Calu3 (cell line): ENCODE data around the gene CD46. TPM values are rescaled to one million over a fixed set of nuclear protein-coding genes. Genes with fewer than 3 reads are reported as not detected.

ENCODE experiments used
- BruUV-seq: library from RNA; stranded (reverse); fragments of 400-500 nt; replicated peaks from 2 replicates; lab custom pipeline; 2021; lab: Mats Ljungman, UMichigan
- CTCF ChIA-PET: fragments of 300-600 bp; sonication (Branson Sonifier 250); formaldehyde crosslinking; loops from one replicate; lab custom pipeline; 2022; ENCODE audit warnings: antibody characterized with exemption; lab: Charles Lee
- DNase-seq: peaks from one replicate; pipeline ENCODE4 v3.0.0; 2022
- H3K27ac Mint-ChIP-seq: one replicate; pipeline ENCODE4 v1.8.0; 2022; ENCODE audit warnings: mixed read lengths; ENCODE audit not compliant: unreplicated experiment
- H3K27me3 Mint-ChIP-seq: one replicate; pipeline ENCODE4 v1.8.0; 2022; ENCODE audit warnings: mixed read lengths; ENCODE audit not compliant: unreplicated experiment
- H3K36me3 Mint-ChIP-seq: one replicate; pipeline ENCODE4 v1.8.0; 2022; ENCODE audit warnings: mild to moderate bottlenecking, moderate library complexity, mixed read lengths; ENCODE audit not compliant: insufficient read depth, unreplicated experiment
- H3K4me1 Mint-ChIP-seq: one replicate; pipeline ENCODE4 v1.8.0; 2022; ENCODE audit warnings: mild to moderate bottlenecking, low read depth, mixed read lengths; ENCODE audit not compliant: unreplicated experiment
- H3K4me3 Mint-ChIP-seq: one replicate; pipeline ENCODE4 v1.8.0; 2022; ENCODE audit warnings: mild to moderate bottlenecking, low read depth, moderate library complexity, mixed read lengths; ENCODE audit not compliant: unreplicated experiment
- H3K9me3 Mint-ChIP-seq: one replicate; pipeline ENCODE4 v1.8.0; 2022; ENCODE audit warnings: low read depth, mixed read lengths; ENCODE audit not compliant: unreplicated experiment
- CTCF ChIP-seq: fragments of 200-600 bp; IDR thresholded peaks from one replicate; pipeline ENCODE4 v1.8.0; 2022; ENCODE audit warnings: antibody characterized with exemption; ENCODE audit not compliant: unreplicated experiment
- intact Hi-C: fragments of 100-400 bp; cut with micrococcal nuclease; formaldehyde crosslinking; loops from one replicate; pipeline ENCODE4 v1.10.0; 2022; ENCODE audit not compliant: unreplicated experiment
- total RNA-seq: library from RNA; stranded (reverse); gene quantifications from 2 replicates; pipeline ENCODE4 v1.2.3, GENCODE V29; 2022

The CD46 gene
- total RNA-seq, 1 experiment from 2014 or later, result 635 TPM

GRCh38 chr1:207789792-207790787, 38.2 kb downstream of the CD46 start:
- intact Hi-C loops, result no loop called here
- Mint-ChIP-seq H3K4me3 (no peak overlapping the region), H3K9me3 (no peaks in the 10 kb centered on the region), H3K27ac (no peak overlapping the region), H3K4me1 (peaks cover 9% of the 10 kb centered on the region), H3K27me3 (no peaks in the 10 kb centered on the region), H3K36me3 (peaks cover 62% of the 10 kb centered on the region)
- no peak for TF ChIP-seq CTCF
- no TSS peak for BruUV-seq
- CTCF ChIA-PET, result interaction anchor here (0.7 to 0.9 kb wide), 2 partner anchors 15 to 94 kb away, joined by 3 to 8 read pairs; no protein-coding TSS in a partner anchor
- DNase-seq, result no peak

GRCh38 chr1:207791290-207791689, 39.4 kb downstream of the CD46 start:
- no peaks in the 10 kb centered on the region for H3K27me3 Mint-ChIP-seq
- no peak for DNase-seq
- TF ChIP-seq CTCF, result no peak
- no peak overlapping the region for H3K27ac Mint-ChIP-seq
- no TSS peak for BruUV-seq
- peaks cover 9% of the 10 kb centered on the region for H3K4me1 Mint-ChIP-seq
- H3K4me3 Mint-ChIP-seq, result no peak overlapping the region
- CTCF ChIA-PET, result no interaction called here
- H3K9me3 Mint-ChIP-seq, result no peaks in the 10 kb centered on the region
- H3K36me3 Mint-ChIP-seq, result peaks cover 64% of the 10 kb centered on the region
- intact Hi-C loops, result no loop called here

- BruUV-seq, result no TSS peak
- Mint-ChIP-seq H3K27ac (no peak overlapping the region), H3K4me1 (peaks cover 9% of the 10 kb centered on the region), H3K4me3 (no peak overlapping the region), H3K27me3 (no peaks in the 10 kb centered on the region), H3K9me3 (no peaks in the 10 kb centered on the region), H3K36me3 (peaks cover 67% of the 10 kb centered on the region)
- intact Hi-C loops, result no loop called here
- no peak for DNase-seq
- TF ChIP-seq CTCF, result no peak
- CTCF ChIA-PET, result no interaction called here
These were observed 41.5 kb downstream of the CD46 start for GRCh38 chr1:207793327-207793726.

DNA sequence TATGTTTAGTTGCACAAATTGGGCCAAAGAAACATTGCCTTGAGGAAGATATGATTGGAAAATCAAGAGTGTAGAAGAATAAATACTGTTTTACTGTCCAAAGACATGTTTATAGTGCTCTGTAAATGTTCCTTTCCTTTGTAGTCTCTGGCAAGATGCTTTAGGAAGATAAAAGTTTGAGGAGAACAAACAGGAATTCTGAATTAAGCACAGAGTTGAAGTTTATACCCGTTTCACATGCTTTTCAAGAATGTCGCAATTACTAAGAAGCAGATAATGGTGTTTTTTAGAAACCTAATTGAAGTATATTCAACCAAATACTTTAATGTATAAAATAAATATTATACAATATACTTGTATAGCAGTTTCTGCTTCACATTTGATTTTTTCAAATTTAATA, 43.0 kb downstream of the CD46 start:
- Mint-ChIP-seq H3K4me1 (peaks cover 6% of the 10 kb centered on the region), H3K27me3 (no peaks in the 10 kb centered on the region), H3K4me3 (no peak overlapping the region), H3K27ac (no peak overlapping the region), H3K36me3 (peaks cover 74% of the 10 kb centered on the region), H3K9me3 (no peaks in the 10 kb centered on the region)
- no peak for DNase-seq
- intact Hi-C loops, result loop anchor here (5.0 kb wide), 1 partner anchor 48 kb away; no protein-coding TSS in a partner anchor
- no peak for TF ChIP-seq CTCF
- CTCF ChIA-PET, result no interaction called here
- BruUV-seq, result TSS peak; percentile 61
